ENCODE measurements around the gene C19orf85. TPM values are rescaled to one million over a fixed set of nuclear protein-coding genes. Genes with fewer than 3 reads are reported as not detected.
"Not testable (repeated sequence)": the region's sequence is repeated elsewhere in the genome, so short reads cannot be mapped to it uniquely, and the experiment has no call there.

The C19orf85 gene
- total RNA-seq, result not detected
- long read RNA-seq, result 0 reads

DNA sequence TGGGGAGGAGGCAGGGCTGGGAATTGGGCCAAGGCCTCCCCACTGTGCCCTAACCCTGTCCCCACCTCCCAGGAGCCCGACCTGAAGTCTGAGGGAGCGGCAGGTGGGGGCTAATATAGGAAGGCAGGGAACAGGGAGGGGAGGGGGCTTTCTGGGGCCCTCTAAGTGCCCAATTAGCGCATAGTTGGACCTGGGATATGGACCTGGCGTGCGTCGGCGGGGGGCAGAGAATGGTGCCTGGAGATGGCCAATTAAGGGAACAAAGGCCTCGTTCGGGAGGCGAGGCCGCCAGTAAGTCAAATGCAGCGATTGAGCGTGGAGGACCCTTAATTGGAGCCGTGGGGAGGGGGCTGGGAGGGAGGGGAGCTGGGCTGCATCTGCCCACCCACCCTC is at the start of gene C19orf85:
TSS of gene C19orf85 (minus strand) at position 90 of the 393 bp plus-strand sequence. CDS start 197 bp downstream, outside the sequence.
- ATAC-seq, result no peak
- DNase-seq, result no peak
- intact Hi-C loops (cut with DNase I, micrococcal nuclease), result loop anchor here in 1 of 2 donors (5.0 kb wide), 1 partner anchor 43 kb away; no protein-coding TSS in a partner anchor

DNA sequence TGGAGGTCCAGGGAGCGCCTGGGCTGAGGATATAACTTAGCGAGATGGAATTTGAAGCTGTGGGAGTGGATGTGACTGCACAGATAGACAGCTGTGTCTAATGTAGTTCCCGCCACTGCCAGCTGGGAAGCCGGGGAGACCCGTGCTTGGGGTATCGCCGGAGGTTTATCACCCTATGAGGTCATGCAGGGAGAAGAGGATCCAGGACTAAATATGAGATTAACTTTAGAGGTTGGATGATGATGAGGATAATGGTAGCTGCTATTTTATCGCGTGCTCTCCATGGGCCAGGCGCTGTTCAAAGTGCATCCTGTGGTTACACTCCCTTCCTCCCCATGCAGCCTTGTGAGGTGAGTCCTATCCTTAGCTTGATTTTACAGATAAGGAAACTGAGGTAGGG is 43.6 kb upstream of the C19orf85 start:
- ATAC-seq (no peak), DNase-seq (no peak)
- intact Hi-C loops (cut with DNase I, micrococcal nuclease), result loop anchor here in 1 of 2 donors (5.0 kb wide), 1 partner anchor 41 kb away; no protein-coding TSS in a partner anchor

DNA sequence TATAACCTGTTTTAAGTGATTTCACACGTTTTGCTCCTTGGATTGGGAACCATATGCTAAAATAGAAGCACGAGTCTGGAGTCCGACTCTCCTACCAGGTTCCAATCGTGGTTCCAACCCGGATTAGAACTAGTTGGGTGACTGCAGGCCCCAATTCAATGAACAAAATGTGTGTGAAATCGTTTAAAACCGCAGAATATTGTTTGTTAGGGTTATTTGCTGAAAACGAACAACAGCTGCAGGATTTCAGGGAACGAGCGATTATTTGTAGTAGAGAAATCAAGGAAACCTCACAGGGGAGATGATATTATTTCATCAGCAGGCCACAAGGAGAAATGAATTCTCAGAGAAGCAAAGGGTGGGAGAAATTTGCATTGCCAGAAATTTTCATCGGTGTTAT is 40.4 kb upstream of the C19orf85 start:
- DNase-seq, result no peak
- ATAC-seq, result no peak
- intact Hi-C loops (cut with DNase I, micrococcal nuclease), result loop anchor here in 1 of 2 donors (5.0 kb wide), 1 partner anchor 38 kb away; no protein-coding TSS in a partner anchor

DNA sequence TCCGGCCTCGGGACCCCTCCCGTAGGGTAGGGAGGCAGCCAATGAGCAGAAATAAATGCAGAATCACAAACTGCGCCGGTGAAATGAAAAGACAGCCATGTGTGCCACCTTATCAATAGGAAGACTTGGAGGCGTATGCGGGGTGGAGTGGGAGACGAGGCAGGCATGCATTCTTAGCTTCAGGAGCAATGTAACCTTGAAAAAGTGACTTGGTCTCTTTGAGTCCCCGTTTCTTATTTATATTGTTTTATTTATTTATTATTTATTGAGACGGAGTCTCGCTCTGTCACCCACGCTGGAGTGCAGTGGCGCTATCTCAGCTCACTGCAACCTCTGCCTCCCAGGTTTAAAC is 39.7 kb upstream of the C19orf85 start:
- intact Hi-C loops (cut with DNase I, micrococcal nuclease), result no loop called here
- ATAC-seq (peak; percentile 19), DNase-seq (no peak)

DNA sequence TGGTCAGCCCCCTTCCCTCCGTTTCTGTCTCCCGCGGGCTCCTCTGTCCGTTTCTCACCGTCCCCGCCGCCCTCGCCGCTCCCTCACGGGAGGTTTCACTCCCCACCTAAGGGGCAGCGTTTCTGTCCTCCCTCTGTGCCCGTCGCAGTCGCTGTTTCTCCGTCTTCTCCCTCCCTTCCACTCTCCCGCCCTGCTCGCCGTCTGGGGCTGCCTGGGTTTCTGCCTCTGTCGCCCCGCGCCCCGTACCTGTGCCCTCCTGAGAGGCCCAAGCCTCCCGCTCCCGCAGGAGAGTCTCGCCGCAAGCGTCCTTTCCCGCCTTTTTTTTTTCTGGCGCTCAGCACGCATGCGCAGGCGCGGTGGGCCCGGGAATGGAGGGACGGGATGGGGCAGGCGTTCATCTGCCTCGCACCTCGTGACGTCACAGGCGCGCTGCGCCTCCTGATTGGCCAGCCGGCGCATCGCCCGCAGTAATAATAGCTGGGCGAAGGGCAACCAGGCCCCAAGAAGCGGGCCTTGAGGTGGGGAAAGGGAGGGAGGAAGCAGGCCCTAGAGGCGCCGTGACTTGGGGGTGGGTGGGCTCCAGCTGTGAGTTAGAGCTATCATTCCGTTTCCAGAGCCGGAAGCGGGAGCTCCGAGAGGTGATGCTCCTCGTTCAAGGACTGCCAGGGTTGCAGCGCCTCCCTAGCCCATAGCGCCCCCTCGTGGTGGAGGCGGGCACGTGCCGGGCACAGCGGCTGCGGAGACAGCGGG is 39.1 kb upstream of the C19orf85 start:
- ATAC-seq (peak; percentile 98), DNase-seq (peak; percentile 89 to 93)
- intact Hi-C loops (cut with DNase I, micrococcal nuclease), result no loop called here

DNA sequence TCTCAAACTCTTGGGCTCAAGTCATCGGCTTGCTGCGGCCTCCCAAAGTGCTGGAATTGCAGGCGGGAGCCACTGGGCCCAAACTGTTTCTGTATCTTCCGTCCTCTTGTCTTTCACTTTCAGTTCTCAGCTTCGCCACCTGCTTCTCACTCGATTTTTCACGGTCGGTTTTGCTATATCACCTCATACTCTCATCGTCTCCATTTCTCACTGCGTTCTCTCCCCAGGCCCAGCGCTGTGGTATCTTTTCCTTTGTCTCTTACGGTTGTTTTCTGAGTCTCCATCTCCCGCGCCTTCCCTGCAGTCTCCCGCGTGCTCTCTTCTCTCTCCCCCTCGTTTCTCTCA is 38.6 kb upstream of the C19orf85 start:
- intact Hi-C loops (cut with DNase I, micrococcal nuclease), result no loop called here
- DNase-seq (no peak), ATAC-seq (no peak)

DNA sequence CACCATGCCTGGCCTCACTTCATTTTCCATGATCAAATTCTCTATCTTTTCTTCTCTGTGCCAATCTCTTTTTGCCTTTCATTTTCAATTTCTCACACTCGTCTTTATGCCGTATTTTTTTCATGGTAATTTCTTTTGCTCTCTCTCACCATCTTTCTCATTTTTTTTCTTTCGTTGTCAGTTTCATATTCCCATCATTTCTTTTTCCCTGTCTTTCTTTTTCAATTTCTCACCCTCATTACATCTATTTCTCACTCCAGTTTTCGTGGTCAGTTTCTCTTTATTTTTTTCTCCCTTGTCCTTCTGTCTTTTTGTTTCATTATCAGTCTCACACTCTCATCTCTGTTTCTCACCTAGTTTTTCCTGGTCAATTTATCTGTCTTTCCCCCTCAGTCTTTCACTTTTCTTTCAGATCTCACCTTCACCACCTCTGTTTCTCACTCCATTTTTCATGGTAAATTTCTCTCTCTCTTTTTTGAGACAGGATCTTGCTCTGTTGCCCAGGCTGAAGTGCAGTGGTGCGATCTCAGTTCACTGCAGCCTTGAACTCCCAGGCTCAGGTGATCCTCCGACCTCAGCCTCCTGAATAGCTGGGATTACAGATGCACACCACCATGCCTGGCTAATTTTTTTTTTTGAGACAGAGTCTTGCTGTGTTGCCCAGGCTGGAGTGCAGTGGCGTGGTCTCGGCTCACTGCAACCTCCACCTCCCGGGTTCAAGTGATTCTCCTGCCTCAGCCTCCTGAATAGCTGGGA is 37.8 kb upstream of the C19orf85 start:
- ATAC-seq, result no peak
- no peak for DNase-seq
- intact Hi-C loops (cut with DNase I, micrococcal nuclease), result no loop called here

DNA sequence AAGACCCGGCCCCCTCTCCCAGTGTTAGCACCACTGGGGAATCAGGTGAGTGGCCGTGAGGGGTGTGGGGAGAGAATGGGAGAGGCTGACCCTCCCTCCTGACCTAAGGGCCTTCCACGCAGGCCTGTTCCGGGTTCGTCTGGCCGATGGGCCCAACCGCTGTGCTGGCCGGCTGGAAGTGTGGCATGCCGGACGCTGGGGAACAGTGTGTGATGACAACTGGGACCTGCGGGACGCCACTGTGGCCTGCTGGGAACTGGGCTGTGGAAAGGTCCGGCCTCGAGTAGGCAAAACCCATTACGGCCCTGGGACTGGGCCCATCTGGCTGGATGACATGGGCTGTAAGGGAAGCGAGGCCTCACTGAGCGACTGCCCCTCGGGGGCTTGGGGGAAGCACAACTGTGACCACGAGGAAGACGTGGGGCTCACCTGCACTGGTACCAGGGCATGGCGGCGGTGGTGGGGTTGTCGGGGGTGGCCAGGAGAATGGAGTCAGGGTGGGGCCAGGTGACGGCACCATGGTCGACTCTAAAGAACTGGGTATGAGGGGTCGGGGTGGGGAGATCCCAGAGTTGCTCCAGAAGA is 35.9 kb upstream of the C19orf85 start:
- intact Hi-C loops (cut with DNase I, micrococcal nuclease), result no loop called here
- DNase-seq, result no peak

DNA sequence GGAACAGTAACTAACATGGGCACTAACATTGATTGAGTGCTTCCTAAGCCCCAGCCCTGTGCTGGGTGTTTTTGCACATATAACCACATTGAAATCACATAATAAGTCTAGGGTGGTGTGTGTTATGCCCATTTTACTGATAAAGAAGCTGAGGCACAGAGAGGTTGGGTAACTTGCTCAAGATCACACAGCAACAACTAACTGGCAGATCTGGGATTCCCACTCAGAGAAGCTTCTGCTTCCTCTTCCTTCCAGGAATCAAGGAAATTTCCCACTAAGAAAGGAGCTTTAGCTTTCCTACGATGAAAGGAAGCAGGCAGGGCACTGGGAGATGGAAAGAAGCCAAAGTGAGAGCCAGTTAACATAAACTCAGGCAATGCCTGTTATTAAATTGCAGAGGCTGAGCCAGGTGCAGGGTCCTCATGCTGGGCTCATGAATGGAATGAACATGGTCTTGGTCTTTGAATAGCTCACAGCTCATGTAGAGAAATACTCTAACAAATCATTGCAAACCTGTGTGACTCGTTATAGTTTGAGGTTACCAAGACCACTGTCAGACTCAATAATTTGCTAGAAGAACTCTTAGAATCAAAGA is 33.8 kb upstream of the C19orf85 start:
- ATAC-seq (no peak), DNase-seq (no peak)
- intact Hi-C loops (cut with DNase I, micrococcal nuclease), result no loop called here

More for the DNA sequence above, 35.9 kb upstream of the C19orf85 start:
- no peak for ATAC-seq

DNA sequence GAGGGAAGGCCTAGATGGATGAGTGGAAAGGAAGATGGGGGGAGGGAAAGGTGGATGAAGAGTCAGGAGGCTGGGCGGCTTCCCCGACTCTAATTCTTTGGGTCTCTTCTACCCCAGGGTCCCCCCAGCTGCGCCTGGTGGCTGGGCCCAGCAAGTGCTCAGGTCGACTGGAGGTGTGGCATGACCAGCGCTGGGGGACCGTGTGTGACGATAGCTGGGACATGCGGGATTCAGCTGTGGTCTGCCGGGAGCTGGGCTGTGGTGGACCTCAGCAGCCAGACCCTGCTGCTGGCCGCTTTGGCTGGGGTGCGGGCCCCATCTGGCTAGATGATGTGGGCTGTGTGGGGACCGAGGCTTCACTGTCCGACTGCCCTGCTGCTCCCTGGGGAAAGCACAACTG is 33.2 kb upstream of the C19orf85 start:
- DNase-seq (no peak), ATAC-seq (no peak)
- intact Hi-C loops (cut with DNase I, micrococcal nuclease), result no loop called here

DNA sequence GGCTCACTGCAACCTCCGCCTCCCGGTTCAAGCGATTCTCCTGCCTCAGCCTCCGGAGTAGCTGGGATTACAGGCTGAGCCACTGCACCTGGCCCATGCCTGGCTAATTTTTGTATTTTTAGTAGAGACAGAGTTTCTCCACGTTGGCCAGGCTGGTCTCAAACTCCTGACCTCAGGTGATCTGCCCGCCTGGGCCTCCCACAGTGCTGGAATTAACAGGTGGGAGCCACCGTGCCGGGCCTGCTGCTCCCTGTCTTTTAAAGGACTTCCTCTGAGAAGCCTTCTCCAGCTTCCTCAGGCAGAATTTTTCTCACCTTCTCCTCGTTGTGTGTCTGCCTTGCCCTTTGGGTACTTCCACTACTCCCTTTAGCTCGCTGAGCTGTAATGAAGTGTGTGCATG is 32.3 kb upstream of the C19orf85 start:
- DNase-seq; ATAC-seq; intact Hi-C loops (cut with DNase I, micrococcal nuclease): not testable (repeated sequence)

DNA sequence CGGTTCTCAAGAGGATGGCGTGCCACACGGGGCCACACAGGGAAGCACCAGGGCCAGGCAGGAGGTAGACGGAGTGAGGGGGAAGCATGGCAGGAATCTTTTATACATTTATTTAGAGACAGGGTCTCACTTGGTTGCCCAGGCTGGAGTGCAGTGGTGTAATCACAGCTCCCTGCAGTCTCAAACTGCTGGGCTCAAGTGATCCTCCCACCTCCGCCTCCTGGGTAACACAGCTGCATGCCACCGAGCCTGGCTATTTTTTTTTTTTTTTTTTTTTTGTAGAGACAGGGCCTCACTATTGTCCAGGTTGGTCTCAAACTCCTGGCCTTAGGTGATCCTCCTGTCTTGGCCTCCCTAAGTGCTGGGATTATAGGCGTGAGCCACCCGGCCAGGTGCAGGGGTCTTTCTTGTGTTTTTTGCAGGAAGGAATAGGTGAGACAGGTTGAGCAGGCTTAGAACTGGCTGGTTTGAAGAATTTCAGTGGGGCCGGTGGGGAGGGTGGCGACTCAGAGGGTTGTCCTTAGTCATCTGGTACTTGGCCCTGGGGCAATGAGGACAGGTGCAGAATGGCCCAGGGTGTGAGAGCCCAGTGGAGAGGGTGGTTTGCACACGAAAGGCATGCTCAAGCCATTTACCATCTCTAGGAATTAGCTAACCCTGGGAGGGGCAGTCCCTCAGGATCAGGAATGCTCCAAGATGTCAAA is 31.2 kb upstream of the C19orf85 start:
- intact Hi-C loops (cut with DNase I, micrococcal nuclease), result no loop called here
- ATAC-seq (no peak), DNase-seq (no peak)

DNA sequence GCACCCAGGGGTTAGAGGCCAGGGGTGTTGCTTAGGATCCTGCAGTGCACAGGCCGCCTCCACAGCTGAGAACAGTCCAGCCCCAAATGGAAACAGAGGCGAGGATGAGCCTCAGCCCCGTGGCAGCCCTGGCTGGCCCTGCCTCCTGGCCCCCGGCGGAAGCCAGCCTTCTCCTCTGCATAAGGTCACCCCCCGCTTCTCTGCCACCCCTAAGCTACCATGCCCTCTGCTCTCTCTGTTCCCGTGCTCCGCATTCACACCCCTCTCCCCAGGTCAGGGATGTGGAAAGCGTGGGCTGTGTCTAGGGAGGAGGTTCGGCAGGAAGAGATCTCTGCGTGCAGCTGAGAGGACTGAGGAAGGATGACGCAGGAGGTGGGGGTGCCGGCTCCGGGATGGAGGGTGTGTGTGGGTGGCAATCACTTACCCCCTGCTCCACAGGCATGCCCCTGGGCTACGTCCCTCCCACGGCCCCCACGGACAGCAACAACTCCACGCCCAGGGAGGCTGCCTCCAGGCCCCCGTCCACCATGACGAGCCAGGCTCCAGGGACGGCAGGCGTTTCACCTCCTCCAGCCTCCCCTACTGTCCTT is 29.7 kb upstream of the C19orf85 start:
- no peak for DNase-seq
- ATAC-seq, result no peak
- intact Hi-C loops (cut with DNase I, micrococcal nuclease), result no loop called here

DNA sequence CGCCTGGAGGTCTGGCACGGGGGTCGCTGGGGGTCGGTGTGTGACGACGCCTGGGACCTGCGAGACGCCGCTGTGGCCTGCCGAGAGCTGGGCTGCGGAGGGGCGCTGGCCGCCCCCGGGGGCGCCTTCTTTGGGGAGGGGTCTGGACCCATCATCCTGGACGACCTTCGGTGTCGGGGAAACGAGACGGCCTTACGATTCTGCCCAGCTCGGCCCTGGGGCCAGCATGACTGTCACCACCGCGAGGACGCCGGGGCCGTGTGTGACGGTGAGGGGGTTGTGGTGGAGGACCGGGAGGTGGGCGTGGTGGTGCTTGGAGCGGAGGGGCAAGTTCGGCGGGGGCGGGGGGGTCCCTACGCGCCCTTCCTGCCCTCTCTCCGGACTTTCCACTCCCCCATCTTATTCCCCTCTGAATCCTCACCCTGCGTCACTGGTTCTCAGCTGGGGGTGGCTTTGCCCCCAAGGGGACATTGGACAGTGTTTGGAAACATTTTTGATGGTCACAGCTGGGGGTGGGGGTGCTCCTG is 29.2 kb upstream of the C19orf85 start:
- DNase-seq (no peak), ATAC-seq (no peak)

DNA sequence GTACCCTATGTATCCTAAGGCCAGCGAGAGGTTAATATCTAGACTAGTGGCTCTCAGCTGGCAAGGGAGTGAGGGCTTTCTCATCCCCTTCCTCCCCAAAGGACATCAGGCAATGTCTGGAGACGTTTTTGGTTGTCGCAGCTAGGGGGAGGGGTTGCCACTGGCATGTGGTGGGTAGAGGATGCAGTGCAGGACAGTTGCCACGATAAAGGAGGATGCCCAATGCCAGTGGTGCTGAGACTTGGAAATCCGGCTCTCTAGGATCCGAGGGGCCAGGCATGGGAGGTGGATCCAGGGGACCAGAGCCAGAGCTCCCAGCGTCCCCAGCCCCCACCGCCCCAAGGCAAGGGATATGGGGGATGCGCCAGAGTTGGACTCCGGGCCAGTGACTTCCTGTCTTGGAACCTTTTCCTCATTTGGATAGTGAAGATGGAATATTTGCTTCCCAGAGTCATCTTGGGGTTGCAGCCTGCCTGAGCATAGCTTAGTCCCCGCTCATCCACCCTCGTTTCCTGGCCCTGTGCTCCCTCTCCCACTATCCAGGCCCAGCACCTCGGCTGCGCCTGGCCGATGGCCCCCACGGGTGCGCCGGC is 28.6 kb upstream of the C19orf85 start:
- intact Hi-C loops (cut with DNase I, micrococcal nuclease), result no loop called here
- ATAC-seq (no peak), DNase-seq (no peak)

More for the DNA sequence above, 29.2 kb upstream of the C19orf85 start:
- intact Hi-C loops (cut with DNase I, micrococcal nuclease), result no loop called here

DNA sequence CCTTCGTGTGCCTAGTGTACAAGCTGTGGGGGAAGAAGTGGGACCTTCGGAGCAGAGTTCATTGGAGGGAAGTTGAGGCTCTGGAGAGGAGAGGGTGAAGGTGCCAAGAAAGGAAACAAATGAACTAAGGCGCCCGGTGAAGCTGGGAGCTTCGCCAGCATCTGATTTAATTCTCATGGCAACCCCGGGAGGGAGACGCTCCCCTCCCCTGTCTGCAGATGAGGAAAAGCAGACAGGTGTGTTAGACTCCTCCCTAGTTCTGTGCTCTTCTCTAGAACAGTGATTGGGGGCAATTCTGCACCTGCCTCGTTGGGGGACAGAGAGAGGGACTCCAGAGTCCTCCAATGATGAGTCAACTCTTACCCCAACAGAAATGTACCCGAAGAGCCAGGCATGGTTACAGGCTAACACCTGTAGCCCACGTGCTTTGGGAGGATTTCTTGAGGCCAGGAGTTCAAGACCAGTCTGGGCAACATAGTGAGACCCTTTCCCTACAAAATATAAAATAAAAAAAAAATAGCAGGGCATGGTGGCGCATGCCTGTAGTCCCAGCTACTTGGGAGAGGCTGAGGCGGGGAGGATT is 27.9 kb upstream of the C19orf85 start:
- ATAC-seq (no peak), DNase-seq (no peak)
- intact Hi-C loops (cut with DNase I, micrococcal nuclease), result no loop called here

DNA sequence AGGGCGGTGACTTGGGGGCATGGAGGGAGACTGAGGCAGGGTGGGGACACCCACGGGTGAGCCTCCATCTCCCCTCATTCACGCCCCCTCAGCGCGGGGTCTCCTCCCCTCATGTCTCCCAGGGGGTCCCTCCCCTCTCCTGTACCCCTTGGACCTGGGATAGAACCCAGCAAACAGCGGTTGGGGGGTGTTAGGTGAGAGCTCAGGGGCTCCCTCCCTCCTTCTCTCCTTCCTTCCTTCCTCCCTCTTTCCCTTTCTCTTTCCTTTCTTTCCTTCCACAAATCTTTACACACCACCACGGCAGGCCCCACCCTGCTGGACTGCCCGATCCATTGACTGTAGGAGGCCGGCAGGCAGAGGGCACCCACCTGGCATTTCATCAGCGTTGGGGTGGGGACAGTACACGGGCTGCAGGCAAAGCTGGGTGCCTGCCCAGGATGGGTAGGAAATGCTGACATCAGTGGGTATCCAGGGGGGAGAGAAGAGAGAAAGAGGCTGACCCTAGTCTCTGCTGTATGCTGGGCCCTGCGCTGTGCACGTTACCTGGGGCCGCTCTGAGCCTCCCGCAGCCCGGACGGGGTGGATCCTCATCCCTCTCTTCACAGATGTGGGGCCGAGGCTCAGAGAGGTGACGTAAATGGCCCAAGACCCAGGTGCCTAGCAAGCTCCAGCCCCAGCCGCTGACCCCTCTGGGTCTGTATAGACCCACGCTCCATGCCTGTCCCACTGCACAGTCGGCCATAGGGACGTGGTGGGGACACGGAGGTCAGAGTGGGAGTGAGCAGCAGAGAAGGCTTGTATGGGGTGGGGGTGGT is 27.2 kb upstream of the C19orf85 start:
- intact Hi-C loops (cut with DNase I, micrococcal nuclease), result no loop called here
- ATAC-seq (no peak), DNase-seq (no peak)
